Trophoblast cell (in vitro differentiated cells and primary cell): ENCODE results near the gene DYNC2H1.

ENCODE experiments used
- DNase-seq, 2 donors: peaks; one replicate each; pipeline ENCODE4 v3.0.0-alpha.2; 2016
- H2AFZ ChIP-seq: 2 replicates; pipeline ENCODE4 v1.6.1; 2013; ENCODE audit warnings: low read length, moderate library complexity, mild to moderate bottlenecking; ENCODE audit not compliant: insufficient read depth, poor library complexity
- H2AK5ac ChIP-seq: 2 replicates; pipeline ENCODE4 v1.6.1; 2013; ENCODE audit warnings: mild to moderate bottlenecking, low read length
- H2BK120ac ChIP-seq: 2 replicates; pipeline ENCODE4 v1.6.1; 2013; ENCODE audit warnings: low read length, mild to moderate bottlenecking, moderate library complexity; ENCODE audit not compliant: insufficient read depth, poor library complexity
- H2BK12ac ChIP-seq: 2 replicates; pipeline ENCODE4 v1.6.1; 2013; ENCODE audit warnings: mild to moderate bottlenecking, low read length, moderate library complexity
- H2BK5ac ChIP-seq: 2 replicates; pipeline ENCODE4 v1.6.1; 2013; ENCODE audit warnings: low read length, low read depth, moderate library complexity, mild to moderate bottlenecking; ENCODE audit not compliant: poor library complexity
- H3K14ac ChIP-seq: 2 replicates; pipeline ENCODE4 v1.6.1; 2013; ENCODE audit warnings: mild to moderate bottlenecking, low read length
- H3K18ac ChIP-seq: 2 replicates; pipeline ENCODE4 v1.6.1; 2013; ENCODE audit warnings: mild to moderate bottlenecking, low read length
- H3K23ac ChIP-seq: 2 replicates; pipeline ENCODE4 v1.6.1; 2013; ENCODE audit warnings: low read length
- H3K27ac ChIP-seq: 2 replicates; pipeline ENCODE4 v1.5.1; 2013; ENCODE audit warnings: low read depth, mild to moderate bottlenecking, inconsistent platforms, low read length, moderate library complexity
- H3K27me3 ChIP-seq: 2 replicates; pipeline ENCODE4 v1.6.1; 2013; ENCODE audit warnings: inconsistent platforms, mild to moderate bottlenecking, low read length, moderate library complexity; ENCODE audit not compliant: insufficient read depth
- H3K36me3 ChIP-seq, 2 experiments: 1 replicate in 1 of 2; 2 replicates in 1 of 2; pipeline ENCODE4 v1.6.1; 2013; ENCODE audit warnings: low read length in 2 of 2, mild to moderate bottlenecking in 2 of 2, moderate library complexity in 1 of 2; ENCODE audit not compliant: insufficient read depth in 2 of 2, control insufficient read depth in 1 of 2
- H3K4ac ChIP-seq: 2 replicates; pipeline ENCODE4 v1.6.1; 2013; ENCODE audit warnings: low read depth, mild to moderate bottlenecking, low read length, moderate library complexity
- H3K4me1 ChIP-seq, 2 experiments: 1 replicate in 1 of 2; 2 replicates in 1 of 2; pipeline ENCODE4 v1.6.1; 2013; ENCODE audit warnings: low read length in 2 of 2, mild to moderate bottlenecking in 2 of 2, moderate library complexity in 1 of 2; ENCODE audit not compliant: insufficient read depth in 2 of 2, control insufficient read depth in 1 of 2
- H3K4me2 ChIP-seq: 2 replicates; pipeline ENCODE4 v1.6.1; 2013; ENCODE audit warnings: inconsistent platforms, mild to moderate bottlenecking, low read length, moderate library complexity
- H3K4me3 ChIP-seq: 2 replicates; pipeline ENCODE4 v1.5.1; 2013; ENCODE audit warnings: mild to moderate bottlenecking, low read depth, low read length, inconsistent platforms
- H3K79me1 ChIP-seq: one replicate; pipeline ENCODE4 v1.6.1; 2013; ENCODE audit warnings: low read length
- H3K79me2 ChIP-seq: 2 replicates; pipeline ENCODE4 v1.6.1; 2013; ENCODE audit warnings: low read length, mild to moderate bottlenecking; ENCODE audit not compliant: control insufficient read depth, insufficient read depth, poor library complexity
- H3K9ac ChIP-seq: 2 replicates; pipeline ENCODE4 v1.6.1; 2013; ENCODE audit warnings: mild to moderate bottlenecking, low read length
- H3K9me3 ChIP-seq: 2 replicates; pipeline ENCODE4 v1.6.1; 2013; ENCODE audit warnings: low read depth, mild to moderate bottlenecking, control low read depth, inconsistent platforms, low read length; ENCODE audit not compliant: insufficient read depth
- H4K12ac ChIP-seq: 2 replicates; pipeline ENCODE4 v1.6.1; 2013; ENCODE audit warnings: low read depth, mild to moderate bottlenecking, low read length, moderate library complexity
- H4K8ac ChIP-seq: 2 replicates; pipeline ENCODE4 v1.6.1; 2013; ENCODE audit warnings: low read depth, mild to moderate bottlenecking, low read length, moderate library complexity
- H4K91ac ChIP-seq: one replicate; pipeline ENCODE4 v1.6.1; 2013; ENCODE audit warnings: low read depth, mild to moderate bottlenecking, low read length, moderate library complexity
- WGBS: extraction: QIAGEN DNeasy Blood & Tissue Kit; methylation state at CpG from one replicate; pipeline ENCODE4 v1.1.7; 2013; ENCODE audit warnings: missing lambda C conversion rate; ENCODE audit not compliant: insufficient read length, insufficient coverage; ENCODE audit errors: extremely low coverage; 5-methylcytosine and 5-hydroxymethylcytosine counted together

Gene DYNC2H1

DNA sequence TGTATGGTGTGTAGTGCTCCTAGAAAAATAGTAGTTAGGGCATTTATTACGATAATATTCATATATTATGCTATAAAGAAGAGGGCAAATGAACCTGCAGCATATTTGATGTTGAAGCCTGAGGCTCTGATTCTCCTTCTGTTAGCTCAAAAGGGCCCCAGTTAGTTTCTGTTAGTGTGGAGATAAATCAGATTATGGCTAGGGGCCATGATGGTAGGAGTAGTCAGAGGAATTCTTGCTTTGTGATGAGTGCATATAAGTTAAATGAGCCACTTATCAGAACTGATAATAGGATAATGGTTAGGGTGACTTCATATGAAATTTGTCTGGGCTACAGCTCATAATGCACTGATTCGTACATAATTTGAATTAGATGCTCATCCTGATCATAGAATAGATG, 298.4 kb downstream of the DYNC2H1 start:
- no peaks in the 10 kb centered on the region for H3K79me1 ChIP-seq
- no CpG with 5 or more reads among the region's 2 CpGs for WGBS
- no peak overlapping the region for H2BK5ac ChIP-seq
- no peak overlapping the region for H3K4me3 ChIP-seq
- H3K14ac ChIP-seq, result no peak overlapping the region
- H3K4ac ChIP-seq, result no peak overlapping the region
- H3K9ac ChIP-seq, result no peak overlapping the region
- no peaks in the 10 kb centered on the region for H3K36me3 ChIP-seq
- H4K12ac ChIP-seq, result no peak overlapping the region
- no peaks in the 10 kb centered on the region for H3K79me2 ChIP-seq
- no peak overlapping the region for H2AFZ ChIP-seq
- no peak overlapping the region for H2BK120ac ChIP-seq
- no peak overlapping the region for H3K4me2 ChIP-seq
- no peak overlapping the region for H4K91ac ChIP-seq
- no peak overlapping the region for H3K23ac ChIP-seq
- no peak overlapping the region for H2AK5ac ChIP-seq
- no peaks in the 10 kb centered on the region for H3K9me3 ChIP-seq
- no peak overlapping the region for H2BK12ac ChIP-seq
- no peaks in the 10 kb centered on the region for H3K4me1 ChIP-seq
- H4K8ac ChIP-seq, result no peak overlapping the region
- DNase-seq, result peak; percentile 52 to 78
- H3K18ac ChIP-seq, result no peak overlapping the region
- no peak overlapping the region for H3K27ac ChIP-seq
- no peaks in the 10 kb centered on the region for H3K27me3 ChIP-seq

GRCh38 chr11:103413266-103413888, 304.2 kb downstream of the DYNC2H1 start:
- Histone ChIP-seq H3K36me3 (no peaks in the 10 kb centered on the region), H2AK5ac (no peak overlapping the region)
- WGBS, result no CpG with 5 or more reads among the region's 1 CpG

GRCh38 chr11:103418014-103418413, 308.8 kb downstream of the DYNC2H1 start:
- no peak overlapping the region for H2AK5ac ChIP-seq
- H3K9me3 ChIP-seq, result no peaks in the 10 kb centered on the region
- H3K23ac ChIP-seq, result no peak overlapping the region
- no peak overlapping the region for H3K18ac ChIP-seq
- no peak overlapping the region for H3K14ac ChIP-seq
- no peak overlapping the region for H3K4me2 ChIP-seq
- H3K4me1 ChIP-seq, result no peaks in the 10 kb centered on the region
- H4K8ac ChIP-seq, result no peak overlapping the region
- no peak for DNase-seq
- H3K9ac ChIP-seq, result no peak overlapping the region
- no peak overlapping the region for H2BK5ac ChIP-seq
- no peaks in the 10 kb centered on the region for H3K36me3 ChIP-seq
- H2BK120ac ChIP-seq, result no peak overlapping the region
- H3K79me1 ChIP-seq, result no peaks in the 10 kb centered on the region
- no peak overlapping the region for H3K4me3 ChIP-seq
- H4K91ac ChIP-seq, result no peak overlapping the region
- no peak overlapping the region for H3K4ac ChIP-seq
- H3K79me2 ChIP-seq, result no peaks in the 10 kb centered on the region
- H3K27ac ChIP-seq, result no peak overlapping the region
- no peak overlapping the region for H2BK12ac ChIP-seq
- H2AFZ ChIP-seq, result no peak overlapping the region
- no peak overlapping the region for H4K12ac ChIP-seq
- H3K27me3 ChIP-seq, result no peaks in the 10 kb centered on the region

More at GRCh38 chr11:103413266-103413888, 304.2 kb downstream of the DYNC2H1 start:
- Histone ChIP-seq H3K4me3 (no peak overlapping the region), H3K4me1 (no peaks in the 10 kb centered on the region), H4K91ac (no peak overlapping the region), H3K4me2 (no peak overlapping the region), H4K8ac (no peak overlapping the region), H2BK5ac (no peak overlapping the region), H3K23ac (no peak overlapping the region), H2BK120ac (no peak overlapping the region), H3K27me3 (no peaks in the 10 kb centered on the region), H3K9ac (no peak overlapping the region), H3K79me2 (no peaks in the 10 kb centered on the region), H3K14ac (no peak overlapping the region), H3K9me3 (no peaks in the 10 kb centered on the region), H3K27ac (no peak overlapping the region), H4K12ac (no peak overlapping the region), H3K79me1 (no peaks in the 10 kb centered on the region), H2BK12ac (no peak overlapping the region), H2AFZ (no peak overlapping the region), H3K18ac (no peak overlapping the region), H3K4ac (no peak overlapping the region)
- DNase-seq, result no peak

DNA sequence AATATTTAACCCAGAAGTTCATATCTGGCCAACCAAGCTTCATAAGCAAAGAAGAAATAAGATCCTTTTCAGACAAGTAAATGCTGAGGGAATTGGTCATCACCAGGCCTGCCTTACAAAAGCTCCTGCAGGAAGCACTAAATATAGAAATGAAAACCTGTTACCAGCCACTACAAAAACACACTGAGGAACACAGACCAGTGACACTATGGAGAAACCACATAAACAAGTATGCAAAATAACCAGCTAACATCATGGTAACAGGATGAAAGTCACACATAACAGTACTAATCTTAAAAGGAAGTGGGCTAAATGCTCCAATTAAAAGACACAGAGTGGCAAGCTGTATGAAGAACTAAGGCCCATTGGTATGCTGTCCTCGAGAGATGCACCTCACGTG, 311.4 kb downstream of the DYNC2H1 start:
- Histone ChIP-seq H3K79me2 (no peaks in the 10 kb centered on the region), H3K4me1 (no peaks in the 10 kb centered on the region), H2AK5ac (no peak overlapping the region), H3K27me3 (no peaks in the 10 kb centered on the region), H3K9ac (no peak overlapping the region), H3K4ac (no peak overlapping the region), H2AFZ (no peak overlapping the region), H2BK12ac (no peak overlapping the region), H4K8ac (no peak overlapping the region), H3K18ac (no peak overlapping the region), H3K23ac (no peak overlapping the region), H3K4me3 (no peak overlapping the region), H3K27ac (no peak overlapping the region), H3K14ac (no peak overlapping the region), H3K4me2 (no peak overlapping the region), H3K9me3 (no peaks in the 10 kb centered on the region), H4K91ac (no peak overlapping the region), H2BK5ac (no peak overlapping the region), H4K12ac (no peak overlapping the region), H2BK120ac (no peak overlapping the region), H3K36me3 (no peaks in the 10 kb centered on the region), H3K79me1 (no peaks in the 10 kb centered on the region)
- no CpG with 5 or more reads among the region's 2 CpGs for WGBS
- no peak for DNase-seq
